H7 (cell line): ENCODE data around the gene RTN4R. TPM values are rescaled to one million over a fixed set of nuclear protein-coding genes. Genes with fewer than 3 reads are reported as not detected.
A peak's percentile ranks its signal among the peaks of the same experiment; 100 is the strongest.

Experiments used
- DNase-seq: peaks from one replicate; pipeline ENCODE4 v3.0.0; 2012
- H3K27me3 ChIP-seq: 2 replicates; pipeline ENCODE4 v1.6.0; 2011; ENCODE audit warnings: mild to moderate bottlenecking, low read length; ENCODE audit not compliant: control insufficient read depth, insufficient read depth
- H3K36me3 ChIP-seq: replicated peaks from 2 replicates; pipeline ENCODE4 v1.5.1; 2011; ENCODE audit warnings: low read length; ENCODE audit not compliant: control insufficient read depth, insufficient read depth
- H3K4me3 ChIP-seq: 2 replicates; pipeline ENCODE4 v1.5.1; 2011; ENCODE audit warnings: low read depth, mild to moderate bottlenecking, control low read depth, low read length, moderate library complexity; ENCODE audit not compliant: insufficient read depth
- total RNA-seq: library from RNA; depleted of rRNA; stranded (reverse); fragments of >200 nt; shearing (Covaris generic); gene quantifications from 2 replicates; pipeline ENCODE4 v1.2.3, GENCODE V29; 2014

Gene RTN4R
- total RNA-seq, 1 experiment from 2014 or later, result 30.4 TPM

DNA sequence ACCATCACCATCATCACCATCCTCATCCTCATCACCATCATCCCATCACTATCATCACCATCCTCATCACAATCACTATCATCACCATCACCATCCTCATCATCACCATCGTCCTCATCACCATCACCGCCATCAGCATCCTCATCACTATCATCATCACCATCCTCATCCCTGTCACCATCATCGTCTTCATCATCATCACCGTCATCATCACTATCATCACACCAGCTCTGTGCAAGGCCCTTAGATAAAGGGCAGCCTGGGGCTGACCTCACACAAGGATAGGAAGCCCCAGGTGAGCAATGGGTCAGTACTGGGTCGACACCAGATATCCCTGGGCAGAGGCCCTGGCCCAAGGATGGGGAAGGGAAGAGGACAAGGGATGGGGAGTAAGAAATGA lies 16.1 kb downstream of the RTN4R start:
- DNase-seq, result no peak
- Histone ChIP-seq H3K36me3 (no peaks in the 10 kb centered on the region), H3K4me3 (no peak overlapping the region), H3K27me3 (no peaks in the 10 kb centered on the region)

DNA sequence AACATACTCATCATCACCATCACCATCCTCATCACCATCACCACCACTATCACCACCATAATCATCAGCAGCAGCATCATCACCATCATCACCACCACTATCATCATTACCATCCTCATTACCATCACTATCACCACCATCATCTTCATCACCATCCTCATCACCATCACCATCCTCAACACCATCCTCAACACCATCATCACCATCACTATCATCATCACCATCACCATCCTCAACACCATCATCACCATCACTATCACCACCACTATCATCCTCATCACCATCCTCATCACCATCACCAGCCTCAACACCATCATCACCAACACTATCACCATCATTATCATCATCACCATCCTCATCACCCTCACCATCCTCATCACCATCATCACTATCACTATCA lies 16.6 kb downstream of the RTN4R start:
- Histone ChIP-seq H3K4me3 (no peak overlapping the region), H3K36me3 (no peaks in the 10 kb centered on the region), H3K27me3 (no peaks in the 10 kb centered on the region)
- DNase-seq, result no peak

DNA sequence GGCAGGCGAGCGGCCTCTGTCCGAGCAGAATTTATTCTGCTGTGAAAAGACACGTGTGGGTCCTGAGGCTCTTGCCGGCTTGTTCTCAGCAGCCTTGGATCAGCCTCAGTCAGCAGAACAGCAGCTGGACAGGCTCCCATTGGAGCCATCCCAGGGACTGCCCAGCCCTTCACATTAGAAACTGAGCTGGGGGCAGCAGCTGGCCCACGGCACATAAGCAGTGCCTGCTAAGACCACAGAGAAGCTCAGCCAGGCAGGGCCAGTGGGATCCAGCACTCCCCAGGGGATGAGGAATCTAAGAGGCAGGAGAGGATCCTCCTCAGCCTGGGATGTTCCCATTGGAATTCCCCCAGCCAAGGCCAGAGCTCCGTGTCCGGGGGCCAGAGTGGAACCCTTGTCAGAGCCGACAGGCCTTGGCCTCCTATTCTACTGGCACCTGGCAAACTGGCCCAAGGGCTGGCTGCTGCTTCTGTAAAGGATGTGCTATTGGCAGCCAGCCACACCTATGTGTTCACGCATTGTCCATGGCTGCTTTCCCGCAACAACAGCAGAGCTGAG lies 18.2 kb downstream of the RTN4R start:
- no peaks in the 10 kb centered on the region for H3K27me3 ChIP-seq
- DNase-seq, result peak; percentile 71
- H3K36me3 ChIP-seq, result no peaks in the 10 kb centered on the region
- no peak overlapping the region for H3K4me3 ChIP-seq

DNA sequence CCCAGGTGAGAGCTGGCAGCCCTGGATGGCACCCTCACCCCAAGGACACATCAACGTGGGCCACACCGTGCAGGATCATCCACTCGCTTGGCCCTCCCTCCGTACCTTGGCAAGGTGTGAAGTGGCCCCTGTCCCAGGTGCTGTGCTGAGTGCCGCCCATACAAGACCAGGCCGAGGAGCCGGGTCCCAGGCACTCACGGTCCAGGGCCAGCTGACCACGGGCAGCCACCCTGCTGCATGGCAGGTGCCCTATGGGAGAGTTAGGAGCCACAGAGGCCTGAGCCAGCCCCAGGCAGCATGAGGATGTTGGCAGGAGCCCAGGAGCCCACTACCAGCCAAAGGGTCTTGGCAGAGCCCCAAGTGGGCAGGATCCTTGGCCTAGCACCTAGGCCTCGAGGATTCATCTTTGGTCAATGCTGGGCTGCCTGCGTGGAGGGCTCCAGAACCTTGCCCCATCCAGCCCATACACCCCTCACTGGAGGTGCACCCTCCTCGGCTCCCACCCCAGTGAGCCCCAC lies 19.6 kb downstream of the RTN4R start:
- no peaks in the 10 kb centered on the region for H3K27me3 ChIP-seq

DNA sequence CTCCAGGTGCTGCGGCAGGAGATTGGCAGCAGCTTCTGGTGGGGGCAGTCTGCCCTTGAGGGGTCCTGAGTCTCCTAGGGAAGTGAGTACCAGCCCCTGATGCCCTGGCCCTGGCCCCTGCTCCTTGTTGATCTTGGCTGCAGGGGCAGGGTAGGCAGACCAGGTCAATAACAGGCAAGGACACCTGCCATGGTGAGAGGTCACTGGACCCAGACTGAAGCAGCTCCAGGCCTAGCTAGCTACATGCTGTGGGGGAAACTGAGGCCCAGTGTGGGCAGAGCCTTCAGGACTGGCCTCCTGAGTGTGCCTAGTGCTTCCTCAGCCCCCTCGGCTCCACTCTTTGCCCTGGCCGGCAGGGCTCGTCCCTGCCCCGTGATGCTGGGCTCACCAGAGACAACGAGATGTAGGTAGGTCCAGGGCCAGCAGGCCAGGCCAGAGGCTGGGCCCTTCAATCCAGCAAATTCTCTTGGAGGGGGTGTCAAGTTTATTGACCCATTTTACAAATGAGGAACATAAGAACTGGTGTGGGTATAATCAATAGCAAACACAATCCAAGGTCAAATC lies 20.4 kb downstream of the RTN4R start:
- Histone ChIP-seq H3K4me3 (no peak overlapping the region), H3K27me3 (no peaks in the 10 kb centered on the region), H3K36me3 (no peaks in the 10 kb centered on the region)
- DNase-seq, result no peak

More for the DNA sequence above, 19.6 kb downstream of the RTN4R start:
- no peak for DNase-seq
- Histone ChIP-seq H3K36me3 (no peaks in the 10 kb centered on the region), H3K4me3 (no peak overlapping the region)

DNA sequence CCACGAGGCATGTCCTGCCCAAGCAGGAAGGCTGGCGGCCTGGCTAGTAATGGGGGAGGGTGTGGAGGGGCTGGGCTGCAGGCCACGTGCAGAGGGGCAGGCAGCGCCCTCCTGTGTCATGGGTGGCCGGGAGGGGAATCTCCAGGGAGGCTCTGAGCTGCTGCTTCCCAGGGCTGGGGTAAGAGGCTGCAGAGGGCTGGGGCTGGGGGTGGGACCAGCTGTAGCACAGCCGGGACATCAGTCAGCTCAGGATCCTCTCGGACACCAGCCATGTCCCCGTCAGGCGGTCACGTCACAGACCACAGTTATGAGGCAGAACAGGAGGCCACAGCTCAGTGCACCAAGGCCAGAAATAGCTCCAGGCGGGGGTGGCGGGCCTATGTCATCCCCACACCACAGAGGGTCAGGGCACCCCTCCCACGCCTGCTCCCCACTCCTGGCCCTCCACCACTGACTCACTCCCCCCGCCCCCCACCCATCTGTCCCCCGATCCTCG lies 21.1 kb downstream of the RTN4R start:
- Histone ChIP-seq H3K36me3 (no peaks in the 10 kb centered on the region), H3K27me3 (no peaks in the 10 kb centered on the region), H3K4me3 (no peak overlapping the region)
- DNase-seq, result peak; percentile 80

DNA sequence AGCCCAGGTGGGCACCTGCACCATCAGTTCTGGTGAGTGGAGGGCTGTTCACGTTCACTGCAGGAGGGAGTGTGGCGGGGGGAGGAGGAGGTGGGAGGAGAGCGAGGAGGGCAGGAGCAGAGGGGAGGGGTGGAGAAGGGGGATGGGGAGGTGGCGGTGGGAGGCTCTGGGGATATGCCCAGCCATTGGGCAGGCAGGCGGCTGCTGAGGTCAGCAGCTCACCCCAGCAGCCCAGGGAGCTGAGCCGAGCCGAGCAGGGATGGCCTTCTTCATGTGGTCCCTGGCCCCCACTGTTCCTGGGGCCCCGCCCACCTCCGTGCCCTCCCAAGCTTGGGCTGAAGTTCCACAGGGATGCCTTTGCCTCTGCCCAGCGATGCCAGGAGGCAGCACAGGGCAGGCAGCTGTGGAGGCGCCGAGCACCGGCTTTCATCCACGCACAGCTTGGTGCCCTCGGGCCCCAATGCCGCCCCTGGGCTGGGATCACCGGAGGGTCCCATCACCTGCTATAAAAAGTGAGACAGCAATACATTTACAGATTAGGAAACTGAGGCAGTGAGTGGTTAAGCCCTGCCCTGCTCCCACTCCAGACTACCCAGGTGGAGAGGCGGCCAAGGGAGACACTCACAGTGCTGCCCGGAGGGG lies 21.6 kb downstream of the RTN4R start:
- Histone ChIP-seq H3K4me3 (no peak overlapping the region), H3K27me3 (no peaks in the 10 kb centered on the region), H3K36me3 (no peaks in the 10 kb centered on the region)
- peak; percentile 93 for DNase-seq

DNA sequence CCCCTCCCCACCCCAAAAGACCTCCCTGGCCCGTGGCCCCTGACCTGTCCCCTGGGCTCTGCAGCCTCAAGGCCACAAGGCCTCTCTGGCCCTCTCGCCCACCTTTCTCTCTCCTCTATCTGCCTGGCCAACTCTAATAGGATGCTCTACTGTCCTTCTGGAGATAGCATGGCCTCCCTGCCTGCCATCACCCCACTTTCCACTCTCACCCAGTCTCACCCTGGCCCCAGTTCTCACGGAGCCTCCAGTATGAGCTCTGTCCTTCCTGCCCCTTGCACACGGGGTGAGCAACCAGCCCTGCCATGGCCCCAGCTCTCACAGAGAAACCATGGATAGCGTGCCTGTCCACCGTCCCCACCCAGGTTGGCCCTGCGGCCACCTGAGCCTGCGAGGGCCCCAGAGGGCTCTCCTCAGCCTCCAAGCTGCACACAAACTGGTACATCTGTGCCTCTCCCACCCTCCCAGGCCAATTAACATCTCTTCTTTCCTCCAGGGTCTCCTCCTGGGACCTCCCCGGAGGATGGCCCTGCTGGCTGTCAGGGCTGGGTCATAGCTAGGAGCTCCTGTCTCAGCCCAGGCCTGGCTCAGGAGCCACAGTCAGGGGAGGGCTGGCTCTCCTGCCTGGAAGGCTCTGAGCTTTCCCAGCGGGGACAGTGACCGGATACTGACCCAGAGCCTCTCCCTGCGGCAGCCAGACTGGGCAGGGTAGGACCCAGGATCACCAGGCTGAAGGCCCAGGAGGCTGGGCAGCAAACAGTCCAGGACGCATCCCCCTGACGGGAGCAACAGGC lies 22.3 kb downstream of the RTN4R start:
- Histone ChIP-seq H3K27me3 (no peaks in the 10 kb centered on the region), H3K36me3 (no peaks in the 10 kb centered on the region), H3K4me3 (no peak overlapping the region)
- no peak for DNase-seq

DNA sequence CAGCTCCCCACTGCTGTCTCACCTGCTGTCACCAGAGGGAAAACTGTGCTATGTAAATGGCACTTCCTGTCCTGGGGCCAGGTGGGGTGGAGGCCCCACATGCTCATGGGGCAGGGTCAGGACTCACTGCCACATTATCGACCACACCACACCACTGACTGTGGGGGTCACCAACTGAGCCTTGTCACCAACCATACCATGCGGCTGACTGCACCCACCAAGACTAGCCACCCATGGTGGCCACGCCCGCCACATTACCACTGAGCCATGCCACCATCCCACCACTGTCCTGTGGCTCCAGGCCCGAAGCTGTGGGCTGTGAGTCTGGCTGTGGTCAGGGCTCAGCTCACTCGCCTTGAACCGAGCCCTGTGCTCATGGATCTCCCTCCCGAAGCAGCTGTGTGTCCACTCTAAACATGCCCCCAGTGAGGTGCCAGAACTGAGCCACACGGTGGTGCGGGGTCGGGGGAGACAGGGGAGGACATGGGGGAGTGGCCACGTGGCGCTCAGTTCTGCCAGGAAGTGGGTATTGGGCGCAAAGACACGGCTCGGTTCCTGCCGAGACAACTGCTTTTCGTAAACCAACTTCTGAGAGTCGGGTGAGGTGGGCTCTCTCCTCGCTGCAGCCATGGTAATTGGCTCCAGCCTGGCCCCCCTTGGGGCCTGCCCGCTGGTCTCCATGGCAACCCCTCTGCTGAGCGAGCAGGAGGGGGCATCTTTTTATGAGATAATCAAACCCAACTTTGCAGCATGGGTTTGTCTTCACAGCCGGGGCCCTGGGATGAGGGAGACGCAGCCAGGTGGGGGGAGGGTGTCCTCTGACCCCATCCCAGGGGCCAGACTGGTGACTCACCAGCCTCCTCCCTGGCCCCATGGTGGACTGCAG lies 23.2 kb downstream of the RTN4R start:
- no peaks in the 10 kb centered on the region for H3K27me3 ChIP-seq
- DNase-seq, result peak; percentile 80
- no peak overlapping the region for H3K4me3 ChIP-seq
- no peaks in the 10 kb centered on the region for H3K36me3 ChIP-seq

DNA sequence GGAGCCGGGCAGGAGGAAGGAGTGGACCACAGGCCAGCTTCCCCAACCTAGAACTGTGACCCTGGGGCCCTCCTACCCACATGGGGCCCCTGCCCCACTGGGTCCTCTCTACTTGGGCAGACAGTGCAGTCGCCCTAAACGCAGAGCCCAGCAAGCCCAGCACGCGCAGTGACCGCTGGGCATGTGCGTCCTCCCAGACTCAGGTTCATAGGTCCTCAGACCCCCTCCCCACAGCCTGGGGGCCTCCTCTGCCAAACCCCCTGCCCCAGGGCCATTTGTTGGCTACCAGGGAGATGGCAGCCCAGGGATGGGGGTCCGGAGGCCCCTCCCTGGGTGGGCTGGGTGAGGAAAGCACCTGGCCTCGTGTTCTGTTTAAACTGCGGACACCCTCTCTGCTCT lies 23.9 kb downstream of the RTN4R start:
- no peak for DNase-seq
- Histone ChIP-seq H3K4me3 (no peak overlapping the region), H3K27me3 (no peaks in the 10 kb centered on the region), H3K36me3 (no peaks in the 10 kb centered on the region)

DNA sequence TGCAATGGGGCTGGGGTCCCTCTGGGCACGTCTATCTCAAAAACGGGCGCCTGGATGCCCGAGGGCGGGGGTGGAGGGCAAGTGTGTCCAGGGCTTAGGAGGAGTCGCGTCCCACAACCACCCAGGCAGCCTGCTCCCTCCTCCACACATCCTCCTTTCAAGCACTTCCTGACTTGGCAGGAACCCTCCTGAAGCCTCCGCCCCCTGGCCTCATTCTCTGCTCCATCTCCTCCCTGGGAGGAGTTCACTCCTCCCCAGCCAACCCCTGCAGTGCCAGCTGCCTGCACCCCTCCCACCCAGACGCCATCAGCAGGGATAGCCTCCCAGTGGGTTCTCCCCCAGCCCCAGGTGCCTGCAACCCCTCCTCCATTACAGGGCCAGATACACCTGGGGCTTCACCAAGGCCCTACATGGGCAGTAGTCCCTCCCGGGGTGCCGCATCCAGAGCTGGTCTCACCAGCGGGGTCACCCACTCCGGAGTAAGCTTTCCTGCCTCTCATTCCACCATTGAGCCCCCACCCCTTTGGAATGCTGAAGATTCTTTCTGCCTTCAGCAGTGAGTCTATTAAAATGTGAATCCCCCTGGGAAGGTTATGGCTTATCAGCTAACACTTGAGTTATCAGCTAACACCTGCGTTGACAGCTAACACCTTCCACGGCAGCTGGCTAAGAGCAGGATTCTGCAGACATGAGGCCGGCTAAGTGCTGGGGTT lies 24.4 kb downstream of the RTN4R start:
- no peaks in the 10 kb centered on the region for H3K27me3 ChIP-seq
- H3K4me3 ChIP-seq, result no peak overlapping the region
- H3K36me3 ChIP-seq, result no peaks in the 10 kb centered on the region
- peak; percentile 87 for DNase-seq

DNA sequence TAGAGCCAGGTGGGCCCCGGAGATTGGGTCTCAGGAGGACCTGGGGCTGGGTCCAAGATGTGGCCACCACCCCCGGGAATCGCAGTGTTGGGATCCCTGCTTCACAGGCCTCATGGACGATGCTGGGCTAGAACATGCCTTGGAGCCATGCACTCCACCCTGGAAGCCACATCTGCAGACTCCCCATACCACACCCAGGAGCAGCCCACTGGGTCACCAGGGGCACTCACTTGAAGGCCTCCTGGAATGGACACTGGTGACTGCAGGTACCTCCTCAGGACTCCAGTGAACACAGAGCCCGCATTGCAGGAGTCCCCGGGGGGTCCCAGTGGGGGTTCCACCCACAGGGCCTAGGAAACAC lies 25.0 kb downstream of the RTN4R start:
- DNase-seq, result peak; percentile 54
- no peak overlapping the region for H3K4me3 ChIP-seq
- H3K36me3 ChIP-seq, result no peaks in the 10 kb centered on the region
- no peaks in the 10 kb centered on the region for H3K27me3 ChIP-seq

DNA sequence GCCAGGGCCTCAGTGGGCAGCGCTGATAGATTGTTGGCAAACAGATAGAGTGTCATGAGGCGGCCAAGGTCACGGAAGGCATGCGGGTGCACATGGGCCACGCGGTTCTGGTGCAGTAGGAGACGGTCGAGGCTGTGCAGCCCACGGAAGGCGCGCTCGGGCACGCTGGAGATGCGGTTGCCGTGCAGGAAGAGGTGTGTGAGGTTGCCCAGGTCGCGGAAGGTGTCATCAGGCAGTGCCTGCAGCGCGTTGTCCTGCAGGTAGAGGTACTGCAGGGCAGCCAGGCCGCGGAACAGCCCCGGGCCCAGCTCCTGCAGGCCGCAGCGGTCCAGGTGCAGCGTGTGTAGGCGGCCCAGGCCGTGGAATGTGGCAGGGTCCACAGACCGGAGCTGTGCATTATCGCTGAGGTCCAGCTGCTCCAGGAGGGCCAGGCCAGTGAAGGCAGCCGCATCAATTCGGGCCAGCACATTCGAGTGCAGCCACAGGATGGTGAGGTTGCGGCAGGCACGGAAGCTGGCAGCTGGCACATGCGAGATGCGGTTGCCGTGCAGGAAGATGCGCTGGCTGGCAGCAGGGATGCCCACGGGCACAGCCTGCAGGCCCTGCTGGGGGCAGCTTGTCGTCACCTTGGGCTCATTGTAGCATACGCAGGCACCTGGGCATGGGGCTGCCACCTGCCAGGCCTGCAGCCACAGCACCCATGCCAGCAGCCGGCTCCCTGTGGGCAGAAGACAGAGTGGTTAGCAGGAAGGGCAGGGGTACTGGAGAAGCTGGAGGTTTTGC lies 25.5 kb downstream of the RTN4R start:
- DNase-seq, result peak; percentile 58
- Histone ChIP-seq H3K27me3 (no peaks in the 10 kb centered on the region), H3K4me3 (no peak overlapping the region), H3K36me3 (no peaks in the 10 kb centered on the region)
